Measurements from ENCODE around the gene LINC00237.

GRCh38 chr20:21087862-21088540, 18.2 kb downstream of the LINC00237 start:
- TF ChIP-seq, protein P1, sequence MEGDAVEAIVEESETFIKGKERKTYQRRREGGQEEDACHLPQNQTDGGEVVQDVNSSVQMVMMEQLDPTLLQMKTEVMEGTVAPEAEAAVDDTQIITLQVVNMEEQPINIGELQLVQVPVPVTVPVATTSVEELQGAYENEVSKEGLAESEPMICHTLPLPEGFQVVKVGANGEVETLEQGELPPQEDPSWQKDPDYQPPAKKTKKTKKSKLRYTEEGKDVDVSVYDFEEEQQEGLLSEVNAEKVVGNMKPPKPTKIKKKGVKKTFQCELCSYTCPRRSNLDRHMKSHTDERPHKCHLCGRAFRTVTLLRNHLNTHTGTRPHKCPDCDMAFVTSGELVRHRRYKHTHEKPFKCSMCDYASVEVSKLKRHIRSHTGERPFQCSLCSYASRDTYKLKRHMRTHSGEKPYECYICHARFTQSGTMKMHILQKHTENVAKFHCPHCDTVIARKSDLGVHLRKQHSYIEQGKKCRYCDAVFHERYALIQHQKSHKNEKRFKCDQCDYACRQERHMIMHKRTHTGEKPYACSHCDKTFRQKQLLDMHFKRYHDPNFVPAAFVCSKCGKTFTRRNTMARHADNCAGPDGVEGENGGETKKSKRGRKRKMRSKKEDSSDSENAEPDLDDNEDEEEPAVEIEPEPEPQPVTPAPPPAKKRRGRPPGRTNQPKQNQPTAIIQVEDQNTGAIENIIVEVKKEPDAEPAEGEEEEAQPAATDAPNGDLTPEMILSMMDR (IDR thresholded peaks at IDR 0.05), result no peak
- no peak for TF ChIP-seq POLR2A (IDR thresholded peaks at IDR 0.05)

All from lower leg skin (tissue), 3 donors.